22Rv1 (cell line): ENCODE data around the gene KCNQ4.

ENCODE experiments used
- CTCF ChIP-seq: fragments of 450-650 bp; IDR thresholded peaks from 2 replicates; pipeline ENCODE4 v1.5.1; 2017; ENCODE audit warnings: mild to moderate bottlenecking
- ZFX ChIP-seq: fragments of 450-650 bp; IDR thresholded peaks from 2 replicates; pipeline ENCODE4 v1.6.1; 2017; ENCODE audit warnings: antibody characterized with exemption, borderline replicate concordance

- TF ChIP-seq CTCF: peak; percentile 33
- TF ChIP-seq ZFX: no peak
These were observed 13.8 kb upstream of the KCNQ4 start for GRCh38 chr1:40769815-40770214.
